DND-41 (cell line): ENCODE data around the gene ZNF500.

Experiments used
- ATAC-seq: fragments of 200-7000 bp; cut with Tn5 transposase; 3 replicates; pipeline ENCODE4 v1.9.1; 2021; ENCODE audit warnings: low read depth; ENCODE audit not compliant: insufficient read depth
- DNase-seq: peaks from one replicate; pipeline ENCODE4 v3.0.0-alpha.2; 2020
- H2AFZ ChIP-seq: 2 replicates; pipeline ENCODE4 v1.6.0; 2012; ENCODE audit warnings: low read depth, low read length
- H3K27ac ChIP-seq: 2 replicates; pipeline ENCODE4 v1.5.1; 2012; ENCODE audit warnings: low read length, inconsistent platforms
- H3K27me3 ChIP-seq: fragments of 200-600 bp; sonication (generic); 2 replicates; pipeline ENCODE4 v1.6.0; 2012; ENCODE audit warnings: low read length, mild to moderate bottlenecking, inconsistent platforms; ENCODE audit not compliant: insufficient read depth, poor library complexity
- H3K36me3 ChIP-seq: 2 replicates; pipeline ENCODE4 v1.5.1; 2012; ENCODE audit warnings: low read length, inconsistent platforms; ENCODE audit not compliant: insufficient read depth
- H3K4me1 ChIP-seq: 2 replicates; pipeline ENCODE4 v1.5.1; 2012; ENCODE audit warnings: mild to moderate bottlenecking, low read length; ENCODE audit not compliant: insufficient read depth
- H3K4me2 ChIP-seq: 2 replicates; pipeline ENCODE4 v1.6.0; 2012; ENCODE audit warnings: mild to moderate bottlenecking, moderate library complexity, low read length, inconsistent platforms; ENCODE audit not compliant: insufficient read depth
- H3K4me3 ChIP-seq, 2 experiments: fragments of 200-600 bp in 1 of 2; shearing (Covaris generic) in 1 of 2; 2 replicates each; pipeline ENCODE4 v1.5.1; 2012 to 2016; ENCODE audit warnings: inconsistent platforms in 2 of 2, low read length in 2 of 2, mild to moderate bottlenecking in 2 of 2, low read depth in 1 of 2, moderate library complexity in 1 of 2
- H3K79me2 ChIP-seq: 2 replicates; pipeline ENCODE4 v1.6.0; 2012; ENCODE audit warnings: low read length, inconsistent platforms; ENCODE audit not compliant: insufficient read depth
- H3K9ac ChIP-seq: 2 replicates; pipeline ENCODE4 v1.6.0; 2012; ENCODE audit warnings: low read depth, mild to moderate bottlenecking, inconsistent platforms, low read length, moderate library complexity
- H3K9me3 ChIP-seq: 2 replicates; pipeline ENCODE4 v1.5.1; 2012; ENCODE audit warnings: low read length, moderate library complexity, mild to moderate bottlenecking, inconsistent platforms; ENCODE audit not compliant: insufficient read depth, severe bottlenecking
- H4K20me1 ChIP-seq: 2 replicates; pipeline ENCODE4 v1.6.0; 2012; ENCODE audit warnings: low read length; ENCODE audit not compliant: insufficient read depth
- CTCF ChIP-seq: IDR thresholded peaks from 2 replicates; pipeline ENCODE4 v1.5.1; 2012; ENCODE audit warnings: borderline replicate concordance, low read length, moderate library complexity, mild to moderate bottlenecking; ENCODE audit not compliant: poor library complexity, severe bottlenecking; ENCODE audit errors: extremely low read depth
- EZH2 ChIP-seq: IDR thresholded peaks from 3 replicates; pipeline ENCODE4 v1.6.1; 2012; ENCODE audit warnings: borderline replicate concordance, low read depth, mild to moderate bottlenecking, moderate library complexity, low read length, inconsistent platforms; ENCODE audit not compliant: severe bottlenecking

Gene ZNF500

DNA sequence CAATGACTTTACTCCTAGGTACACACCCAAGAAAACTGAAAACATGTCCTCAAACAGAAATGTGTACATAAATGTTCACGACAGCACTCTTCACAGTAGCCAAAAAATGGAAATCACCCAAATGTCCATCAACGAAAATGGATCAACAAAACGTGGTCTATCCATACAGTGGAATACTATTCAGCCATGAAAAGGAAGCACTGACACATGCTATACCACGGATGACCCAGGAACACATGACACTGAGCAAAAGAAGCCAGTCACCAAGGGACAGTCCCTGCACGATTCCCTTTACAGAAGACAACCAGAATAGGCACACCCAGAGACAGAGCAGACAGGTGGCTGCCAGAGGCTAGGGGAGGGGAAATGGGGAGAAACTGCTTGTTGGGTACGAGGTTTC lies 11.3 kb downstream of the ZNF500 start:
- Histone ChIP-seq H3K27me3 (no peaks in the 10 kb centered on the region), H3K9ac (no peak overlapping the region), H4K20me1 (no peaks in the 10 kb centered on the region), H3K4me1 (no peaks in the 10 kb centered on the region), H3K4me3 (no peak overlapping the region), H3K36me3 (peaks cover 86% of the 10 kb centered on the region), H3K79me2 (peaks cover 6% of the 10 kb centered on the region; the same call in 1 of the 2 replicates), H3K9me3 (peaks cover 5% of the 10 kb centered on the region), H2AFZ (no peak overlapping the region), H3K4me2 (no peak overlapping the region), H3K27ac (no peak overlapping the region)
- DNase-seq (no peak), ATAC-seq (no peak)
- TF ChIP-seq CTCF (no peak), EZH2 (no peak)

DNA sequence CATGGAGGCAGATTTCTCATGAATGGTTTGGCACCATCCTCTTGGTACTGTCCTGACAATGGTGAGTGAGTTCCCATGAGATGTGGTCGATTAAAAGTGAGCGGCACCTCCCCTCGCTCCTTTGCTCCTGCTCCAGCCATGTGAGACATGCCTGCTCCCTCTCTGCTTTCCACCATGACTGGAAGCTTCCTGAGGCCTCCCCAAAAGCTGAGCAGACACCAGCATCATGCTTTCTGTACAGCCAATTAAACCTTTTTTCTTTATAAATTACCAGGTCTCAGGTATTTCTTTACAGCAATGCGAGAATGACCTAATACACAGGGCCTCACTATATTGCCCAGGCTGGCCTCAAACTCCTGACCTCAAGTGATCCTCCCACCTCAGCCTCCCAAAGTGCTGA lies 12.1 kb downstream of the ZNF500 start:
- no peak overlapping the region for H3K27ac ChIP-seq
- H3K9ac ChIP-seq, result no peak overlapping the region
- H3K4me1 ChIP-seq, result no peaks in the 10 kb centered on the region
- no peak overlapping the region for H2AFZ ChIP-seq
- peaks cover 5% of the 10 kb centered on the region for H3K9me3 ChIP-seq
- H3K4me2 ChIP-seq, result no peak overlapping the region
- DNase-seq (no peak), ATAC-seq (no peak)
- H4K20me1 ChIP-seq, result no peaks in the 10 kb centered on the region
- TF ChIP-seq EZH2, result no peak
- no peak for TF ChIP-seq CTCF
- H3K36me3 ChIP-seq, result peaks cover 81% of the 10 kb centered on the region
- peaks cover 6% of the 10 kb centered on the region; the same call in 1 of the 2 replicates for H3K79me2 ChIP-seq
- H3K4me3 ChIP-seq, result no peak overlapping the region
- no peaks in the 10 kb centered on the region for H3K27me3 ChIP-seq

- Histone ChIP-seq H3K9me3 (peaks cover 5% of the 10 kb centered on the region), H3K27me3 (no peaks in the 10 kb centered on the region), H2AFZ (no peak overlapping the region), H3K27ac (no peak overlapping the region), H3K4me2 (no peak overlapping the region), H4K20me1 (no peaks in the 10 kb centered on the region), H3K9ac (no peak overlapping the region), H3K4me3 (no peak overlapping the region), H3K4me1 (no peaks in the 10 kb centered on the region), H3K36me3 (peaks cover 68% of the 10 kb centered on the region), H3K79me2 (peaks cover 6% of the 10 kb centered on the region; the same call in 1 of the 2 replicates)
- ATAC-seq (no peak), DNase-seq (no peak)
- TF ChIP-seq CTCF (no peak), EZH2 (no peak)
Measured at GRCh38 chr16:4753227-4753626, 13.7 kb downstream of the ZNF500 start.
